DND-41 (cell line): Measurements from ENCODE around the gene GABRR2.
A peak's percentile ranks its signal among the peaks of the same experiment; 100 is the strongest.

Experiments
- ATAC-seq: fragments of 200-7000 bp; cut with Tn5 transposase; 3 replicates; pipeline ENCODE4 v1.9.1; 2021; ENCODE audit warnings: low read depth; ENCODE audit not compliant: insufficient read depth
- DNase-seq: peaks from one replicate; pipeline ENCODE4 v3.0.0-alpha.2; 2020
- H2AFZ ChIP-seq: 2 replicates; pipeline ENCODE4 v1.6.0; 2012; ENCODE audit warnings: low read depth, low read length
- H3K27ac ChIP-seq: 2 replicates; pipeline ENCODE4 v1.5.1; 2012; ENCODE audit warnings: low read length, inconsistent platforms
- H3K27me3 ChIP-seq: fragments of 200-600 bp; sonication (generic); 2 replicates; pipeline ENCODE4 v1.6.0; 2012; ENCODE audit warnings: low read length, mild to moderate bottlenecking, inconsistent platforms; ENCODE audit not compliant: insufficient read depth, poor library complexity
- H3K36me3 ChIP-seq: 2 replicates; pipeline ENCODE4 v1.5.1; 2012; ENCODE audit warnings: low read length, inconsistent platforms; ENCODE audit not compliant: insufficient read depth
- H3K4me1 ChIP-seq: 2 replicates; pipeline ENCODE4 v1.5.1; 2012; ENCODE audit warnings: mild to moderate bottlenecking, low read length; ENCODE audit not compliant: insufficient read depth
- H3K4me2 ChIP-seq: 2 replicates; pipeline ENCODE4 v1.6.0; 2012; ENCODE audit warnings: mild to moderate bottlenecking, moderate library complexity, low read length, inconsistent platforms; ENCODE audit not compliant: insufficient read depth
- H3K4me3 ChIP-seq, 2 experiments: fragments of 200-600 bp in 1 of 2; shearing (Covaris generic) in 1 of 2; 2 replicates each; pipeline ENCODE4 v1.5.1; 2012 to 2016; ENCODE audit warnings: inconsistent platforms in 2 of 2, low read length in 2 of 2, mild to moderate bottlenecking in 2 of 2, low read depth in 1 of 2, moderate library complexity in 1 of 2
- H3K79me2 ChIP-seq: 2 replicates; pipeline ENCODE4 v1.6.0; 2012; ENCODE audit warnings: low read length, inconsistent platforms; ENCODE audit not compliant: insufficient read depth
- H3K9ac ChIP-seq: 2 replicates; pipeline ENCODE4 v1.6.0; 2012; ENCODE audit warnings: low read depth, mild to moderate bottlenecking, inconsistent platforms, low read length, moderate library complexity
- H3K9me3 ChIP-seq: 2 replicates; pipeline ENCODE4 v1.5.1; 2012; ENCODE audit warnings: low read length, moderate library complexity, mild to moderate bottlenecking, inconsistent platforms; ENCODE audit not compliant: insufficient read depth, severe bottlenecking
- H4K20me1 ChIP-seq: 2 replicates; pipeline ENCODE4 v1.6.0; 2012; ENCODE audit warnings: low read length; ENCODE audit not compliant: insufficient read depth
- CTCF ChIP-seq: IDR thresholded peaks from 2 replicates; pipeline ENCODE4 v1.5.1; 2012; ENCODE audit warnings: borderline replicate concordance, low read length, moderate library complexity, mild to moderate bottlenecking; ENCODE audit not compliant: poor library complexity, severe bottlenecking; ENCODE audit errors: extremely low read depth
- EZH2 ChIP-seq: IDR thresholded peaks from 3 replicates; pipeline ENCODE4 v1.6.1; 2012; ENCODE audit warnings: borderline replicate concordance, low read depth, mild to moderate bottlenecking, moderate library complexity, low read length, inconsistent platforms; ENCODE audit not compliant: severe bottlenecking

GABRR2 gene

DNA sequence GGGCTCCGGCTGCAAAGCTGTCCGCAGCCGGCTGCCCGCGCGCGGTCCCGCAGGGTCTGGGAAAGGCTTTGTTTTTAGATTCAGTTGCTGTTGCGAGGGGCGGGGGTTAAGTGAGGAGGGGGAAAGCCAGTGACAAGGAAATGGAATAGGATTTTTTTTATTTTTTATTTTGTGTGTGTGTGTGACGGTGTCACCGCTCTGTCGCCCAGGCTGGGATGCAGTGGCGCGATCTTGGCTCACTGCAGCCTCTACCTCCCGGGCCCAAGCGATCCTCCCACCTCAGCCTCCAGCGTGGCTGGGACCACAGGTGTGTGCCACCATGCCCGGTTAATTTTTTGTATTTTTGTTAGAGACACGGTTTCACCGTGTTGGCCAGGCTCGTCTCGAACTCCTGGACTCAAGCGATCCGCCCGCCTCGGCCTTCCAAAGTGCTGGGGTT, 38.0 kb upstream of the GABRR2 start:
- Histone ChIP-seq H3K79me2 (peaks cover 62% of the 10 kb centered on the region), H3K4me3 (peak overlapping the region; percentile 33 to 72), H3K9ac (peak overlapping the region; percentile 99), H3K36me3 (no peaks in the 10 kb centered on the region; the same call in 1 of the 2 replicates), H3K9me3 (no peaks in the 10 kb centered on the region), H3K27ac (peak overlapping the region; percentile 96), H3K27me3 (no peaks in the 10 kb centered on the region), H3K4me1 (peaks cover 82% of the 10 kb centered on the region), H2AFZ (peak overlapping the region; percentile 49), H3K4me2 (peak overlapping the region; percentile 58), H4K20me1 (peaks cover 21% of the 10 kb centered on the region)
- TF ChIP-seq EZH2 (no peak), CTCF (no peak)
- no peak for ATAC-seq
- peak; percentile 46 for DNase-seq

GRCh38 chr6:89352278-89353117, 37.4 kb upstream of the GABRR2 start, which contains the start of gene UBE2J1:
UBE2J1 (minus strand) TSS chr6:89352722; CDS start chr6:89352569, 153 bp downstream.
- TF ChIP-seq CTCF, result no peak
- TF ChIP-seq EZH2, result no peak
- Histone ChIP-seq H3K4me2 (peak within 1 kb of the TSS; percentile 58), H3K79me2 (peaks cover 68% of the 10 kb centered on the region), H2AFZ (peak within 1 kb of the TSS; percentile 49), H4K20me1 (peaks cover 26% of the 10 kb centered on the region), H3K9me3 (no peaks in the 10 kb centered on the region), H3K27ac (peak within 1 kb of the TSS; percentile 96), H3K36me3 (no peaks in the 10 kb centered on the region; the same call in 1 of the 2 replicates), H3K27me3 (no peaks in the 10 kb centered on the region), H3K4me3 (peak within 1 kb of the TSS; percentile 33 to 72), H3K4me1 (peaks cover 80% of the 10 kb centered on the region), H3K9ac (peak within 1 kb of the TSS; percentile 99)
- DNase-seq (peak; percentile 60), ATAC-seq (peak; percentile 68)

- Histone ChIP-seq H3K9ac (peak overlapping the region; percentile 99), H3K27ac (peak overlapping the region; percentile 96), H3K36me3 (no peaks in the 10 kb centered on the region; the same call in 1 of the 2 replicates), H4K20me1 (peaks cover 26% of the 10 kb centered on the region), H2AFZ (peak overlapping the region; percentile 49), H3K4me2 (peak overlapping the region; percentile 58), H3K9me3 (no peaks in the 10 kb centered on the region), H3K79me2 (peaks cover 75% of the 10 kb centered on the region), H3K4me1 (peaks cover 73% of the 10 kb centered on the region), H3K4me3 (peak overlapping the region; percentile 33 to 72), H3K27me3 (no peaks in the 10 kb centered on the region)
- peak; percentile 2; the same call in 1 of the 3 replicates for ATAC-seq
- DNase-seq, result no peak
- TF ChIP-seq EZH2 (no peak), CTCF (no peak)
These were observed 36.7 kb upstream of the GABRR2 start for GRCh38 chr6:89351671-89352277.
